Measurements from ENCODE around the gene PTGFR. TPM values are rescaled to one million over a fixed set of nuclear protein-coding genes. Genes with fewer than 3 reads are reported as not detected.

The PTGFR gene
- polyA plus RNA-seq, 3 donors = 0.43 to 0.88 TPM; not detected in 1

DNA sequence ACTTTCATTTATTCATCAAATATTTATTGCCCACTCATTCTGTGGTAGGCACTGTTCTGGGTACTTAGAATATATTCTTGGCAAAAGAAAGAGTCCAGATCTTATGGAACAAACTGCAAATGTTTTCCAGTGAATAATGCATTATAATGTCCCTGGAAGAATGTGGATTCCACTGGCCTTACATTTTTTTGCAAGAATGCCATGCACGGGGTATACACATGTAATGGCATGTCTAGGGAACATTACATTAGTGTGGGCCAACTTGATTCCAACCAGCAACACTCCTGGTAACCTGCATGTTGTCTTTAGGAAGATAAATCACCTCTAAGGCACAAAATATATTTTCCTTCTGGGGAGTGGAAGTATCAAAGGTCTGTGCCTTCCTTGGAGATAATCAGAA, 96.4 kb downstream of the PTGFR start:
- Histone ChIP-seq H3K27ac (ENCODE audit: low read depth in 1 of 2, low read length in 2 of 2) (no peak overlapping the region), H3K9me3 (replicated peaks in 1 of 2; ENCODE audit: control insufficient read depth in 1 of 2, insufficient read depth in 1 of 2, low read length in 2 of 2) (no peaks in the 10 kb centered on the region), H3K4me2 (replicated peaks; ENCODE audit: extremely low read depth, low read length, poor library complexity, severe bottlenecking) (no peak overlapping the region), H2AFZ (ENCODE audit: insufficient read depth, low read depth, low read length, poor library complexity, severe bottlenecking) (no peak overlapping the region), H3K4me1 (ENCODE audit: control insufficient read depth in 1 of 2, insufficient read depth in 2 of 2, low read length in 2 of 2) (no peaks in the 10 kb centered on the region), H3K79me2 (ENCODE audit: insufficient read depth, low read length) (no peaks in the 10 kb centered on the region), H3K4me3 (replicated peaks in 1 of 3; ENCODE audit: low read depth in 2 of 3, low read length in 3 of 3) (no peak overlapping the region), H3K9ac (ENCODE audit: insufficient read depth, low read length, poor library complexity, severe bottlenecking) (no peak overlapping the region), H4K20me1 (ENCODE audit: insufficient read depth, low read length) (no peaks in the 10 kb centered on the region), H3K27me3 (ENCODE audit: control insufficient read depth in 2 of 2, insufficient read depth in 2 of 2, low read length in 2 of 2) (no peaks in the 10 kb centered on the region), H3K36me3 (replicated peaks in 1 of 2; ENCODE audit: control insufficient read depth in 1 of 2, insufficient read depth in 2 of 2, low read length in 2 of 2) (no peaks in the 10 kb centered on the region)
- no peak overlapping the region for H3K4me3 Mint-ChIP-seq
- no CpG with 5 or more reads among the region's 1 CpG for WGBS (ENCODE audit: insufficient coverage)
- H3K4me1 Mint-ChIP-seq = no peaks in the 10 kb centered on the region
- intact Hi-C loops (cut with micrococcal nuclease) = no loop called here
- TF ChIP-seq, protein P1, sequence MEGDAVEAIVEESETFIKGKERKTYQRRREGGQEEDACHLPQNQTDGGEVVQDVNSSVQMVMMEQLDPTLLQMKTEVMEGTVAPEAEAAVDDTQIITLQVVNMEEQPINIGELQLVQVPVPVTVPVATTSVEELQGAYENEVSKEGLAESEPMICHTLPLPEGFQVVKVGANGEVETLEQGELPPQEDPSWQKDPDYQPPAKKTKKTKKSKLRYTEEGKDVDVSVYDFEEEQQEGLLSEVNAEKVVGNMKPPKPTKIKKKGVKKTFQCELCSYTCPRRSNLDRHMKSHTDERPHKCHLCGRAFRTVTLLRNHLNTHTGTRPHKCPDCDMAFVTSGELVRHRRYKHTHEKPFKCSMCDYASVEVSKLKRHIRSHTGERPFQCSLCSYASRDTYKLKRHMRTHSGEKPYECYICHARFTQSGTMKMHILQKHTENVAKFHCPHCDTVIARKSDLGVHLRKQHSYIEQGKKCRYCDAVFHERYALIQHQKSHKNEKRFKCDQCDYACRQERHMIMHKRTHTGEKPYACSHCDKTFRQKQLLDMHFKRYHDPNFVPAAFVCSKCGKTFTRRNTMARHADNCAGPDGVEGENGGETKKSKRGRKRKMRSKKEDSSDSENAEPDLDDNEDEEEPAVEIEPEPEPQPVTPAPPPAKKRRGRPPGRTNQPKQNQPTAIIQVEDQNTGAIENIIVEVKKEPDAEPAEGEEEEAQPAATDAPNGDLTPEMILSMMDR (IDR thresholded peaks at IDR 0.05) = no peak
- no peaks in the 10 kb centered on the region for H3K36me3 Mint-ChIP-seq
- H3K9me3 Mint-ChIP-seq = peaks cover 0 to 1% (median 0%) of the 10 kb centered on the region in 7 donors
- H3K27ac Mint-ChIP-seq = no peak overlapping the region
- DNase-seq = no peak
- no peaks in the 10 kb centered on the region for H3K27me3 Mint-ChIP-seq (ENCODE audit: low read depth in 3 of 3)

Other genes with a start within 250 kb of the PTGFR start
- 10 to 100 TPM in 2 of 3 donors, 1 to 10 TPM in 1; 8.6 to 17.4 (median 11.0) TPM for gene IFI44L, start 129.5 kb downstream of the PTGFR start, polyA plus RNA-seq
- 10 to 100 TPM; 23.0 to 48.1 (median 35.5) TPM for gene IFI44, start 158.9 kb downstream of the PTGFR start, polyA plus RNA-seq

All from CD14-positive monocyte (primary cell).